HEK293 (cell line): ENCODE results near the gene SIRT4.
A peak's percentile ranks its signal among the peaks of the same experiment; 100 is the strongest.

ENCODE experiments used
- EGR2 ChIP-seq: fragments of 450-650 bp; formaldehyde crosslinking; IDR thresholded peaks from 2 replicates; pipeline ENCODE4 v1.5.1; 2016; ENCODE audit warnings: low read depth, missing biosample characterization, missing genetic modification characterization
- KLF9 ChIP-seq: fragments of 450-650 bp; formaldehyde crosslinking; IDR thresholded peaks from 2 replicates; pipeline ENCODE4 v1.5.1; 2016; ENCODE audit warnings: missing biosample characterization, missing genetic modification characterization, low read depth
- SALL2 ChIP-seq: fragments of 450-650 bp; formaldehyde crosslinking; IDR thresholded peaks from 2 replicates; pipeline ENCODE4 v1.5.0; 2017; ENCODE audit warnings: missing biosample characterization, mild to moderate bottlenecking, missing genetic modification characterization, borderline replicate concordance
- SP3 ChIP-seq: fragments of 450-650 bp; formaldehyde crosslinking; IDR thresholded peaks from 2 replicates; pipeline ENCODE4 v1.5.1; 2016; ENCODE audit warnings: missing biosample characterization, missing genetic modification characterization
- WT1 ChIP-seq: fragments of 450-650 bp; formaldehyde crosslinking; IDR thresholded peaks from 2 replicates; pipeline ENCODE4 v1.5.1; 2016; ENCODE audit warnings: missing biosample characterization, missing genetic modification characterization
- ZBTB20 ChIP-seq: fragments of 450-650 bp; formaldehyde crosslinking; IDR thresholded peaks from 2 replicates; pipeline ENCODE4 v1.5.1; 2016; ENCODE audit warnings: missing biosample characterization, missing genetic modification characterization
- ZBTB21 ChIP-seq: fragments of 450-650 bp; formaldehyde crosslinking; IDR thresholded peaks from 2 replicates; pipeline ENCODE4 v1.5.1; 2017; ENCODE audit warnings: missing biosample characterization, missing genetic modification characterization
- ZBTB8A ChIP-seq: fragments of 450-650 bp; formaldehyde crosslinking; IDR thresholded peaks from 2 replicates; pipeline ENCODE4 v1.5.1; 2016; ENCODE audit warnings: missing biosample characterization, missing genetic modification characterization
- ZFP37 ChIP-seq: fragments of 450-650 bp; formaldehyde crosslinking; IDR thresholded peaks from 2 replicates; pipeline ENCODE4 v1.5.1; 2016; ENCODE audit warnings: missing biosample characterization, missing genetic modification characterization
- ZNF19 ChIP-seq: fragments of 450-650 bp; formaldehyde crosslinking; IDR thresholded peaks from 2 replicates; pipeline ENCODE4; 2016; ENCODE audit warnings: missing biosample characterization, missing genetic modification characterization, low read depth
- ZNF366 ChIP-seq: fragments of 450-650 bp; formaldehyde crosslinking; conservative IDR thresholded peaks from 2 replicates; pipeline ENCODE4 v1.5.1; 2016; ENCODE audit warnings: missing biosample characterization, missing genetic modification characterization
- ZNF394 ChIP-seq: fragments of 450-650 bp; formaldehyde crosslinking; IDR thresholded peaks from 2 replicates; pipeline ENCODE4 v1.5.1; 2016; ENCODE audit warnings: missing biosample characterization, missing genetic modification characterization, mild to moderate bottlenecking, moderate library complexity, borderline replicate concordance
- ZNF501 ChIP-seq: fragments of 450-650 bp; formaldehyde crosslinking; IDR thresholded peaks from 2 replicates; pipeline ENCODE4 v1.5.1; 2016; ENCODE audit warnings: missing biosample characterization, missing genetic modification characterization
- ZNF530 ChIP-seq: fragments of 450-650 bp; formaldehyde crosslinking; IDR thresholded peaks from 2 replicates; pipeline ENCODE4 v1.5.1; 2016; ENCODE audit warnings: low read depth, missing biosample characterization, missing genetic modification characterization
- ZNF660 ChIP-seq: fragments of 450-650 bp; IDR thresholded peaks from 2 replicates; pipeline ENCODE4 v1.5.1; 2018; ENCODE audit warnings: missing biosample characterization, mild to moderate bottlenecking, missing genetic modification characterization
- ZNF843 ChIP-seq: fragments of 450-650 bp; formaldehyde crosslinking; IDR thresholded peaks from 2 replicates; pipeline ENCODE4 v1.5.1; 2016; ENCODE audit warnings: missing biosample characterization, missing genetic modification characterization
- TF ChIP-seq, protein P1 (sequence below): fragments of 450-650 bp; formaldehyde crosslinking; IDR thresholded peaks from 2 replicates; pipeline ENCODE4 v1.5.1; 2017; ENCODE audit warnings: missing biosample characterization, missing genetic modification characterization
- TF ChIP-seq, protein P2 (sequence below): fragments of 450-650 bp; formaldehyde crosslinking; IDR thresholded peaks from 2 replicates; pipeline ENCODE4 v1.5.1; 2016; ENCODE audit warnings: missing biosample characterization, missing genetic modification characterization
- TF ChIP-seq, protein P3 (sequence below): fragments of 450-650 bp; formaldehyde crosslinking; IDR thresholded peaks from 2 replicates; pipeline ENCODE4 v1.5.1; 2016; ENCODE audit warnings: missing biosample characterization, missing genetic modification characterization
- TF ChIP-seq, protein P4 (sequence below): fragments of 450-650 bp; formaldehyde crosslinking; IDR thresholded peaks from 2 replicates; pipeline ENCODE4 v1.5.1; 2016; ENCODE audit warnings: missing biosample characterization, missing genetic modification characterization
- TF ChIP-seq, protein P5 (sequence below): fragments of 450-650 bp; formaldehyde crosslinking; IDR thresholded peaks from 2 replicates; pipeline ENCODE4 v1.5.1; 2016; ENCODE audit warnings: missing biosample characterization, missing genetic modification characterization, borderline replicate concordance

The SIRT4 gene

DNA sequence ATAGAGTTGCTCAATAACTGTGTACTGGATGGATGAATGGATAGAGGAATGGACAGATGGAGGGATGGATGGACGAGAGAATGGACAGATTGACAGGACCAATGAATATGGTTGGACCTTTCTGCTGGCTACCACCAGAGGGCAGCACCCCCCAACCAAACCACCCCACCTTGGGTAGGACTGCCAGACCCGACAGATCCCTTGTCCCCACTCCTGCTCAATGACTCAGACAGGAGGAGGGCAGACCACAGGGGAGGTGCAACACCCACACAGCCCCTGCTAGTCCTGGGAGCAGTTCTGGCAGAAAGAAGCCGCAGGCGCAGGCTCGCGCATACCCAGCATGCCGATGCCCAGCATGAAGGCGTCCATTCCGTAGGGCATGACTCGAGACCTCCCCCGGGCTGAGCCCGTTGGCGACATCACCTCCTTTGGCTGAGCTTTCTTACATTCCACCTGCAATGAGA lies 54.5 kb downstream of the SIRT4 start (continued):
- TF ChIP-seq, protein P1, sequence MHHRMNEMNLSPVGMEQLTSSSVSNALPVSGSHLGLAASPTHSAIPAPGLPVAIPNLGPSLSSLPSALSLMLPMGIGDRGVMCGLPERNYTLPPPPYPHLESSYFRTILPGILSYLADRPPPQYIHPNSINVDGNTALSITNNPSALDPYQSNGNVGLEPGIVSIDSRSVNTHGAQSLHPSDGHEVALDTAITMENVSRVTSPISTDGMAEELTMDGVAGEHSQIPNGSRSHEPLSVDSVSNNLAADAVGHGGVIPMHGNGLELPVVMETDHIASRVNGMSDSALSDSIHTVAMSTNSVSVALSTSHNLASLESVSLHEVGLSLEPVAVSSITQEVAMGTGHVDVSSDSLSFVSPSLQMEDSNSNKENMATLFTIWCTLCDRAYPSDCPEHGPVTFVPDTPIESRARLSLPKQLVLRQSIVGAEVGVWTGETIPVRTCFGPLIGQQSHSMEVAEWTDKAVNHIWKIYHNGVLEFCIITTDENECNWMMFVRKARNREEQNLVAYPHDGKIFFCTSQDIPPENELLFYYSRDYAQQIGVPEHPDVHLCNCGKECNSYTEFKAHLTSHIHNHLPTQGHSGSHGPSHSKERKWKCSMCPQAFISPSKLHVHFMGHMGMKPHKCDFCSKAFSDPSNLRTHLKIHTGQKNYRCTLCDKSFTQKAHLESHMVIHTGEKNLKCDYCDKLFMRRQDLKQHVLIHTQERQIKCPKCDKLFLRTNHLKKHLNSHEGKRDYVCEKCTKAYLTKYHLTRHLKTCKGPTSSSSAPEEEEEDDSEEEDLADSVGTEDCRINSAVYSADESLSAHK (tag by site-specific recombination), result no peak
- TF ChIP-seq ZNF530 (tag by site-specific recombination) (no peak), WT1 (tag by site-specific recombination) (peak; percentile 79), ZNF366 (tag by site-specific recombination) (peak; percentile 100), ZNF843 (tag by site-specific recombination) (0 out of 2 replicates have a peak, but pooled peaks have one; percentile 22), ZBTB8A (tag by site-specific recombination) (peak; percentile 75), ZNF501 (tag by site-specific recombination) (peak; percentile 33; the same call in 1 of the 2 replicates), ZNF660 (tag by site-specific recombination) (peak; percentile 82), ZBTB21 (no peak), EGR2 (peak; percentile 94), SP3 (tag by site-specific recombination) (peak; percentile 51; the same call in 1 of the 2 replicates), ZNF394 (tag by site-specific recombination) (peak; percentile 33; the same call in 1 of the 2 replicates), ZNF19 (tag by site-specific recombination) (no peak), SALL2 (tag by site-specific recombination) (no peak), KLF9 (tag by site-specific recombination) (peak; percentile 10; the same call in 1 of the 2 replicates), ZFP37 (tag by site-specific recombination) (peak; percentile 79; the same call in 1 of the 2 replicates), ZBTB20 (tag by site-specific recombination) (peak; percentile 68)
- TF ChIP-seq, protein P2, sequence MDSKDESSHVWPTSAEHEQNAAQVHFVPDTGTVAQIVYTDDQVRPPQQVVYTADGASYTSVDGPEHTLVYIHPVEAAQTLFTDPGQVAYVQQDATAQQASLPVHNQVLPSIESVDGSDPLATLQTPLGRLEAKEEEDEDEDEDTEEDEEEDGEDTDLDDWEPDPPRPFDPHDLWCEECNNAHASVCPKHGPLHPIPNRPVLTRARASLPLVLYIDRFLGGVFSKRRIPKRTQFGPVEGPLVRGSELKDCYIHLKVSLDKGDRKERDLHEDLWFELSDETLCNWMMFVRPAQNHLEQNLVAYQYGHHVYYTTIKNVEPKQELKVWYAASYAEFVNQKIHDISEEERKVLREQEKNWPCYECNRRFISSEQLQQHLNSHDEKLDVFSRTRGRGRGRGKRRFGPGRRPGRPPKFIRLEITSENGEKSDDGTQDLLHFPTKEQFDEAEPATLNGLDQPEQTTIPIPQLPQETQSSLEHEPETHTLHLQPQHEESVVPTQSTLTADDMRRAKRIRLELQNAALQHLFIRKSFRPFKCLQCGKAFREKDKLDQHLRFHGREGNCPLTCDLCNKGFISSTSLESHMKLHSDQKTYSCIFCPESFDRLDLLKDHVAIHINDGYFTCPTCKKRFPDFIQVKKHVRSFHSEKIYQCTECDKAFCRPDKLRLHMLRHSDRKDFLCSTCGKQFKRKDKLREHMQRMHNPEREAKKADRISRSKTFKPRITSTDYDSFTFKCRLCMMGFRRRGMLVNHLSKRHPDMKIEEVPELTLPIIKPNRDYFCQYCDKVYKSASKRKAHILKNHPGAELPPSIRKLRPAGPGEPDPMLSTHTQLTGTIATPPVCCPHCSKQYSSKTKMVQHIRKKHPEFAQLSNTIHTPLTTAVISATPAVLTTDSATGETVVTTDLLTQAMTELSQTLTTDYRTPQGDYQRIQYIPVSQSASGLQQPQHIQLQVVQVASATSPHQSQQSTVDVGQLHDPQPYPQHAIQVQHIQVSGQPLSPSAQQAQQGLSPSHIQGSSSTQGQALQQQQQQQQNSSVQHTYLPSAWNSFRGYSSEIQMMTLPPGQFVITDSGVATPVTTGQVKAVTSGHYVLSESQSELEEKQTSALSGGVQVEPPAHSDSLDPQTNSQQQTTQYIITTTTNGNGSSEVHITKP, result peak; percentile 86
- TF ChIP-seq, protein P3, sequence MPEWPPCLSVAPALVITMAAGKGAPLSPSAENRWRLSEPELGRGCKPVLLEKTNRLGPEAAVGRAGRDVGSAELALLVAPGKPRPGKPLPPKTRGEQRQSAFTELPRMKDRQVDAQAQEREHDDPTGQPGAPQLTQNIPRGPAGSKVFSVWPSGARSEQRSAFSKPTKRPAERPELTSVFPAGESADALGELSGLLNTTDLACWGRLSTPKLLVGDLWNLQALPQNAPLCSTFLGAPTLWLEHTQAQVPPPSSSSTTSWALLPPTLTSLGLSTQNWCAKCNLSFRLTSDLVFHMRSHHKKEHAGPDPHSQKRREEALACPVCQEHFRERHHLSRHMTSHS (tag by site-specific recombination), result no peak
- TF ChIP-seq, protein P4, sequence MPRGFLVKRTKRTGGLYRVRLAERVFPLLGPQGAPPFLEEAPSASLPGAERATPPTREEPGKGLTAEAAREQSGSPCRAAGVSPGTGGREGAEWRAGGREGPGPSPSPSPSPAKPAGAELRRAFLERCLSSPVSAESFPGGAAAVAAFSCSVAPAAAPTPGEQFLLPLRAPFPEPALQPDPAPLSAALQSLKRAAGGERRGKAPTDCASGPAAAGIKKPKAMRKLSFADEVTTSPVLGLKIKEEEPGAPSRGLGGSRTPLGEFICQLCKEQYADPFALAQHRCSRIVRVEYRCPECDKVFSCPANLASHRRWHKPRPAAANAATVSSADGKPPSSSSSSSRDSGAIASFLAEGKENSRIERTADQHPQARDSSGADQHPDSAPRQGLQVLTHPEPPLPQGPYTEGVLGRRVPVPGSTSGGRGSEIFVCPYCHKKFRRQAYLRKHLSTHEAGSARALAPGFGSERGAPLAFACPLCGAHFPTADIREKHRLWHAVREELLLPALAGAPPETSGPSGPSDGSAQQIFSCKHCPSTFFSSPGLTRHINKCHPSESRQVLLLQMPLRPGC (tag by site-specific recombination), result peak; percentile 39; the same call in 1 of the 2 replicates
- TF ChIP-seq, protein P5, sequence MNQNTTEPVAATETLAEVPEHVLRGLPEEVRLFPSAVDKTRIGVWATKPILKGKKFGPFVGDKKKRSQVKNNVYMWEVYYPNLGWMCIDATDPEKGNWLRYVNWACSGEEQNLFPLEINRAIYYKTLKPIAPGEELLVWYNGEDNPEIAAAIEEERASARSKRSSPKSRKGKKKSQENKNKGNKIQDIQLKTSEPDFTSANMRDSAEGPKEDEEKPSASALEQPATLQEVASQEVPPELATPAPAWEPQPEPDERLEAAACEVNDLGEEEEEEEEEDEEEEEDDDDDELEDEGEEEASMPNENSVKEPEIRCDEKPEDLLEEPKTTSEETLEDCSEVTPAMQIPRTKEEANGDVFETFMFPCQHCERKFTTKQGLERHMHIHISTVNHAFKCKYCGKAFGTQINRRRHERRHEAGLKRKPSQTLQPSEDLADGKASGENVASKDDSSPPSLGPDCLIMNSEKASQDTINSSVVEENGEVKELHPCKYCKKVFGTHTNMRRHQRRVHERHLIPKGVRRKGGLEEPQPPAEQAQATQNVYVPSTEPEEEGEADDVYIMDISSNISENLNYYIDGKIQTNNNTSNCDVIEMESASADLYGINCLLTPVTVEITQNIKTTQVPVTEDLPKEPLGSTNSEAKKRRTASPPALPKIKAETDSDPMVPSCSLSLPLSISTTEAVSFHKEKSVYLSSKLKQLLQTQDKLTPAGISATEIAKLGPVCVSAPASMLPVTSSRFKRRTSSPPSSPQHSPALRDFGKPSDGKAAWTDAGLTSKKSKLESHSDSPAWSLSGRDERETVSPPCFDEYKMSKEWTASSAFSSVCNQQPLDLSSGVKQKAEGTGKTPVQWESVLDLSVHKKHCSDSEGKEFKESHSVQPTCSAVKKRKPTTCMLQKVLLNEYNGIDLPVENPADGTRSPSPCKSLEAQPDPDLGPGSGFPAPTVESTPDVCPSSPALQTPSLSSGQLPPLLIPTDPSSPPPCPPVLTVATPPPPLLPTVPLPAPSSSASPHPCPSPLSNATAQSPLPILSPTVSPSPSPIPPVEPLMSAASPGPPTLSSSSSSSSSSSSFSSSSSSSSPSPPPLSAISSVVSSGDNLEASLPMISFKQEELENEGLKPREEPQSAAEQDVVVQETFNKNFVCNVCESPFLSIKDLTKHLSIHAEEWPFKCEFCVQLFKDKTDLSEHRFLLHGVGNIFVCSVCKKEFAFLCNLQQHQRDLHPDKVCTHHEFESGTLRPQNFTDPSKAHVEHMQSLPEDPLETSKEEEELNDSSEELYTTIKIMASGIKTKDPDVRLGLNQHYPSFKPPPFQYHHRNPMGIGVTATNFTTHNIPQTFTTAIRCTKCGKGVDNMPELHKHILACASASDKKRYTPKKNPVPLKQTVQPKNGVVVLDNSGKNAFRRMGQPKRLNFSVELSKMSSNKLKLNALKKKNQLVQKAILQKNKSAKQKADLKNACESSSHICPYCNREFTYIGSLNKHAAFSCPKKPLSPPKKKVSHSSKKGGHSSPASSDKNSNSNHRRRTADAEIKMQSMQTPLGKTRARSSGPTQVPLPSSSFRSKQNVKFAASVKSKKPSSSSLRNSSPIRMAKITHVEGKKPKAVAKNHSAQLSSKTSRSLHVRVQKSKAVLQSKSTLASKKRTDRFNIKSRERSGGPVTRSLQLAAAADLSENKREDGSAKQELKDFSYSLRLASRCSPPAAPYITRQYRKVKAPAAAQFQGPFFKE, result no peak
